Peyer's patch (tissue), 4 donors: Measurements from ENCODE around the gene MRPS15. TPM values are rescaled to one million over a fixed set of nuclear protein-coding genes. Genes with fewer than 3 reads are reported as not detected.

Experiments
- DNase-seq, 3 donors: peaks; one replicate each; pipeline ENCODE4 v3.0.0-alpha.2; 2017 to 2019
- H3K27ac ChIP-seq, 4 donors: fragments of 200-600 bp; sonication (generic); one replicate each; pipeline ENCODE4 v1.5.1; 2016 to 2019
- H3K27me3 ChIP-seq, 2 donors: fragments of 200-600 bp; sonication (generic); one replicate each; pipeline ENCODE4 v1.5.1; 2019
- H3K36me3 ChIP-seq, 3 donors: fragments of 200-600 bp; sonication (generic); one replicate each; pipeline ENCODE4 v1.5.1; 2016 to 2019
- H3K4me1 ChIP-seq, 4 donors: fragments of 200-600 bp; sonication (generic); one replicate each; pipeline ENCODE4 v1.5.1; 2016 to 2019
- H3K4me3 ChIP-seq, 4 donors: fragments of 200-600 bp; sonication (generic); 1 replicate in 3 of 4; 2 replicates in 1 of 4; pipeline ENCODE4 v1.5.1; 2016 to 2019; ENCODE audit warnings: mild to moderate bottlenecking in 1 of 4
- H3K9me3 ChIP-seq, 4 donors: fragments of 200-600 bp; sonication (generic); one replicate each; pipeline ENCODE4 v1.5.1; 2016 to 2019; ENCODE audit warnings: mild to moderate bottlenecking in 1 of 4
- POLR2A ChIP-seq, 2 donors: fragments of 450-650 bp; IDR thresholded peaks; one replicate each; pipeline ENCODE4 v1.5.1; 2017; ENCODE audit warnings: antibody characterized with exemption in 2 of 2, mild to moderate bottlenecking in 2 of 2, moderate library complexity in 2 of 2
- total RNA-seq, 4 donors: library from RNA; depleted of rRNA; stranded (reverse); fragments of >200 nt; gene quantifications; one replicate each; pipeline ENCODE4 v1.1.0, GENCODE V29; 2016
- TF ChIP-seq, protein P1 (sequence below), 6 experiments: fragments of 450-650 bp in 4 of 6; fragments of 200-600 bp in 2 of 6; sonication (generic) in 1 of 6; IDR thresholded peaks; one replicate each; pipeline ENCODE4 v1.5.1; 2017 to 2019; ENCODE audit warnings: antibody characterized with exemption in 6 of 6, mild to moderate bottlenecking in 3 of 6, moderate library complexity in 1 of 6

MRPS15 gene
- total RNA-seq, 4 donors from 2014 or later = 44.2 to 74.3 (median 46.7) TPM

DNA sequence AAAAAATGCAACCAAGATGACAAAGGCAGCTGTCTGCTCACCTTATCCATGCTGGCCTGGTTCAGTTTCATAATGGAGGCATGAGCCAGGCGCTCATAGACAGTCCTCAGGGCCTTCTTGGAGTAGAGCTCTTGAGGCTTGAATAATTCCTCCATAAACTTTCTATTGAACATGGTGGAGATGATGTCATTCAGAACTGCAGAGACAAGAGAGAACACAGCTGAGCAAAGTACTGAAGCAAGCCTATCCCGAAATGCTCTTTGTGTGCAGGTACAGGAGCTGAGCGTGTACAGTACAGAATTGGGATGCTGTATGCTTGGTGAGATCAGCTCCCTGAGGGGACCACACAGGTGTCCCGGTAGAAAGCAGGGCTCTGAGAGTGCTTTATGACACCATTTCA lies 25.5 kb downstream of the MRPS15 start:
- no peaks in the 10 kb centered on the region for H3K9me3 ChIP-seq
- no peak for DNase-seq

GRCh38 chr1:36436821-36437220 lies 27.4 kb downstream of the MRPS15 start:
- DNase-seq = no peak
- Histone ChIP-seq H3K4me1 (no peaks in the 10 kb centered on the region), H3K36me3 (no peaks in the 10 kb centered on the region), H3K27me3 (no peaks in the 10 kb centered on the region), H3K27ac (no peak overlapping the region), H3K4me3 (no peak overlapping the region), H3K9me3 (no peaks in the 10 kb centered on the region)
- TF ChIP-seq, protein P1, sequence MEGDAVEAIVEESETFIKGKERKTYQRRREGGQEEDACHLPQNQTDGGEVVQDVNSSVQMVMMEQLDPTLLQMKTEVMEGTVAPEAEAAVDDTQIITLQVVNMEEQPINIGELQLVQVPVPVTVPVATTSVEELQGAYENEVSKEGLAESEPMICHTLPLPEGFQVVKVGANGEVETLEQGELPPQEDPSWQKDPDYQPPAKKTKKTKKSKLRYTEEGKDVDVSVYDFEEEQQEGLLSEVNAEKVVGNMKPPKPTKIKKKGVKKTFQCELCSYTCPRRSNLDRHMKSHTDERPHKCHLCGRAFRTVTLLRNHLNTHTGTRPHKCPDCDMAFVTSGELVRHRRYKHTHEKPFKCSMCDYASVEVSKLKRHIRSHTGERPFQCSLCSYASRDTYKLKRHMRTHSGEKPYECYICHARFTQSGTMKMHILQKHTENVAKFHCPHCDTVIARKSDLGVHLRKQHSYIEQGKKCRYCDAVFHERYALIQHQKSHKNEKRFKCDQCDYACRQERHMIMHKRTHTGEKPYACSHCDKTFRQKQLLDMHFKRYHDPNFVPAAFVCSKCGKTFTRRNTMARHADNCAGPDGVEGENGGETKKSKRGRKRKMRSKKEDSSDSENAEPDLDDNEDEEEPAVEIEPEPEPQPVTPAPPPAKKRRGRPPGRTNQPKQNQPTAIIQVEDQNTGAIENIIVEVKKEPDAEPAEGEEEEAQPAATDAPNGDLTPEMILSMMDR (IDR thresholded peaks at IDR 0.05) = no peak
- no peak for TF ChIP-seq POLR2A (IDR thresholded peaks at IDR 0.05)

More for the DNA sequence above, 25.5 kb downstream of the MRPS15 start:
- H3K27me3 ChIP-seq = no peaks in the 10 kb centered on the region
- no peak overlapping the region for H3K27ac ChIP-seq
- H3K4me1 ChIP-seq = no peaks in the 10 kb centered on the region
- no peak overlapping the region for H3K4me3 ChIP-seq
- H3K36me3 ChIP-seq = no peaks in the 10 kb centered on the region
- TF ChIP-seq POLR2A (IDR thresholded peaks at IDR 0.05) = no peak
- TF ChIP-seq, protein P1 (IDR thresholded peaks at IDR 0.05) = no peak

DNA sequence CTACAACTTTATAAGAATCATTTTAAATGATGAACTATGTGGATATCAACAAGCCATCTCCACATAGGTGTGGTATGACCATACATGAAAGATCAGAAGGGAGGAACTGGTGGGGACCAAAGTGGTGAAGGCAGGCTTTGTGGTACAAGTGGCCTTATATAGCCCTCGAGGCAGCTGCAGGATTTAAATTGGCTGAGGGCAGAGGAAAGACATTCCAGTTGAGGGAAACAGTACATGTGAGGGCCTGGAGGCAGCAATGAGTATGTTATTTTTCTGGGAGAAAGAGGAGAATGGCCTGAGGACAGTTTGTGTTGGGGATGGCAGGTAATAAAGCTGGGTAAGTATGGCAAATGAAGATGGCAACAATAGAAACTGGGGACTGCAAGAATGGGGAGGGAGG lies 31.1 kb downstream of the MRPS15 start:
- DNase-seq = no peak
- no peak overlapping the region for H3K4me3 ChIP-seq
- H3K9me3 ChIP-seq = no peaks in the 10 kb centered on the region
- H3K27ac ChIP-seq = no peak overlapping the region
- no peaks in the 10 kb centered on the region for H3K36me3 ChIP-seq
- H3K27me3 ChIP-seq = no peaks in the 10 kb centered on the region
- TF ChIP-seq, protein P1 (IDR thresholded peaks at IDR 0.05) = no peak
- no peak for TF ChIP-seq POLR2A (IDR thresholded peaks at IDR 0.05)
- H3K4me1 ChIP-seq = no peaks in the 10 kb centered on the region

- no peaks in the 10 kb centered on the region for H3K9me3 ChIP-seq
- H3K27me3 ChIP-seq = no peaks in the 10 kb centered on the region
- DNase-seq = no peak
- no peak overlapping the region for H3K27ac ChIP-seq
- no peaks in the 10 kb centered on the region for H3K36me3 ChIP-seq
- H3K4me1 ChIP-seq = no peaks in the 10 kb centered on the region
- TF ChIP-seq POLR2A (IDR thresholded peaks at IDR 0.05) = no peak
- TF ChIP-seq, protein P1 (IDR thresholded peaks at IDR 0.05) = no peak
- no peak overlapping the region for H3K4me3 ChIP-seq
Observed at GRCh38 chr1:36432616-36433015, 31.6 kb downstream of the MRPS15 start.

GRCh38 chr1:36425791-36426190 lies 38.4 kb downstream of the MRPS15 start:
- DNase-seq = no peak
- H3K36me3 ChIP-seq = no peaks in the 10 kb centered on the region
- H3K4me1 ChIP-seq = no peaks in the 10 kb centered on the region
- H3K27ac ChIP-seq = no peak overlapping the region
- no peaks in the 10 kb centered on the region for H3K27me3 ChIP-seq
- H3K9me3 ChIP-seq = no peaks in the 10 kb centered on the region
- no peak overlapping the region for H3K4me3 ChIP-seq
- TF ChIP-seq, protein P1 (IDR thresholded peaks at IDR 0.05) = no peak
- no peak for TF ChIP-seq POLR2A (IDR thresholded peaks at IDR 0.05)

- no peak overlapping the region for H3K4me3 ChIP-seq
- TF ChIP-seq, protein P1 (IDR thresholded peaks at IDR 0.05) = no peak
- no peak for TF ChIP-seq POLR2A (IDR thresholded peaks at IDR 0.05)
- no peaks in the 10 kb centered on the region for H3K27me3 ChIP-seq
- H3K36me3 ChIP-seq = no peaks in the 10 kb centered on the region
- H3K9me3 ChIP-seq = no peaks in the 10 kb centered on the region
- DNase-seq = no peak
- no peak overlapping the region for H3K27ac ChIP-seq
- H3K4me1 ChIP-seq = no peaks in the 10 kb centered on the region
Observed at GRCh38 chr1:36421649-36422048, 42.5 kb downstream of the MRPS15 start.
